Mesothelial cell of epicardium (in vitro differentiated cells): ENCODE measurements around the gene SLAMF9. TPM values are rescaled to one million over a fixed set of nuclear protein-coding genes. Genes with fewer than 3 reads are reported as not detected.

Source experiments
- DNase-seq, 2 experiments: peaks; one replicate each; pipeline ENCODE4 v3.0.0; 2021; ENCODE audit warnings: low spot score in 2 of 2; ENCODE audit not compliant: unreplicated experiment in 2 of 2
- H3K27ac Mint-ChIP-seq: 2 replicates; pipeline ENCODE4 v1.8.0; 2021; ENCODE audit warnings: mixed read lengths
- H3K27me3 Mint-ChIP-seq: 2 replicates; pipeline ENCODE4 v1.8.0; 2021; ENCODE audit warnings: low read depth, mixed read lengths
- H3K36me3 Mint-ChIP-seq: 2 replicates; pipeline ENCODE4 v1.8.0; 2021; ENCODE audit warnings: mixed read lengths
- H3K4me1 Mint-ChIP-seq: 2 replicates; pipeline ENCODE4 v1.8.0; 2021; ENCODE audit warnings: mixed read lengths
- H3K4me3 Mint-ChIP-seq: 2 replicates; pipeline ENCODE4 v1.8.0; 2021; ENCODE audit warnings: mild to moderate bottlenecking, moderate library complexity, mixed read lengths
- H3K9me3 Mint-ChIP-seq: 2 replicates; pipeline ENCODE4 v1.8.0; 2021; ENCODE audit warnings: mixed read lengths
- total RNA-seq: library from RNA; stranded (reverse); gene quantifications from 3 replicates; pipeline ENCODE4 v1.2.1, GENCODE V29; 2021
- TF ChIP-seq, protein P1 (sequence below): fragments of 200-600 bp; sonication (generic); IDR thresholded peaks from one replicate; pipeline ENCODE4 v1.5.0; 2021; ENCODE audit warnings: antibody characterized with exemption; ENCODE audit not compliant: unreplicated experiment

The SLAMF9 gene
- total RNA-seq, 1 donor from 2014 or later: not detected

- H3K4me1 Mint-ChIP-seq: peaks cover 13% of the 10 kb centered on the region
- TF ChIP-seq, protein P1, sequence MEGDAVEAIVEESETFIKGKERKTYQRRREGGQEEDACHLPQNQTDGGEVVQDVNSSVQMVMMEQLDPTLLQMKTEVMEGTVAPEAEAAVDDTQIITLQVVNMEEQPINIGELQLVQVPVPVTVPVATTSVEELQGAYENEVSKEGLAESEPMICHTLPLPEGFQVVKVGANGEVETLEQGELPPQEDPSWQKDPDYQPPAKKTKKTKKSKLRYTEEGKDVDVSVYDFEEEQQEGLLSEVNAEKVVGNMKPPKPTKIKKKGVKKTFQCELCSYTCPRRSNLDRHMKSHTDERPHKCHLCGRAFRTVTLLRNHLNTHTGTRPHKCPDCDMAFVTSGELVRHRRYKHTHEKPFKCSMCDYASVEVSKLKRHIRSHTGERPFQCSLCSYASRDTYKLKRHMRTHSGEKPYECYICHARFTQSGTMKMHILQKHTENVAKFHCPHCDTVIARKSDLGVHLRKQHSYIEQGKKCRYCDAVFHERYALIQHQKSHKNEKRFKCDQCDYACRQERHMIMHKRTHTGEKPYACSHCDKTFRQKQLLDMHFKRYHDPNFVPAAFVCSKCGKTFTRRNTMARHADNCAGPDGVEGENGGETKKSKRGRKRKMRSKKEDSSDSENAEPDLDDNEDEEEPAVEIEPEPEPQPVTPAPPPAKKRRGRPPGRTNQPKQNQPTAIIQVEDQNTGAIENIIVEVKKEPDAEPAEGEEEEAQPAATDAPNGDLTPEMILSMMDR: no peak
- no peaks in the 10 kb centered on the region for H3K9me3 Mint-ChIP-seq
- H3K4me3 Mint-ChIP-seq: no peak overlapping the region
- no peak for DNase-seq
- H3K36me3 Mint-ChIP-seq: peaks cover 28% of the 10 kb centered on the region
- no peak overlapping the region for H3K27ac Mint-ChIP-seq
- H3K27me3 Mint-ChIP-seq: no peaks in the 10 kb centered on the region
Observed at GRCh38 chr1:159930634-159931033, 23.4 kb downstream of the SLAMF9 start.

DNA sequence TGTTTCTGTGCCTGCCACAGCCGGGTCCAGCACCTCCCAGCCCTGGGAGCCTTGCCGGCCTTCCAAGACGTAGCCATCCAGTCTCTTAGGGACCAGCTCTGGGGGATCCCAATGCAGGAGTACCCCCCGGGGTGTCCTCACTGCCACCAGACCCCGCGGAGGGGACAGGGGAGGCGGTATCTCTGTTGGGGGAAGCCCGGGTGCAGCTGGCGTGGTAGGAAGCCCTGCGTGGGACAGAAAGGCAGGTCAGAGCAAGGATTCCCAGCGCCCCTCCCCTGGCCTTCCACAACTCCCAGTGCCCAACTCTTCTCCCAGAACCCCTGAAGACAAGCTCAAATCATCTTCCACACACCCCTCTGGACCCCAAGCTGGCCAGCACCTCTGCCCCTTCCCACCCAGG lies 23.8 kb downstream of the SLAMF9 start:
- DNase-seq: no peak
- H3K4me1 Mint-ChIP-seq: peaks cover 17% of the 10 kb centered on the region
- no peak overlapping the region for H3K4me3 Mint-ChIP-seq
- H3K27me3 Mint-ChIP-seq: no peaks in the 10 kb centered on the region
- H3K36me3 Mint-ChIP-seq: peaks cover 24% of the 10 kb centered on the region
- H3K27ac Mint-ChIP-seq: no peak overlapping the region
- TF ChIP-seq, protein P1: no peak
- no peaks in the 10 kb centered on the region for H3K9me3 Mint-ChIP-seq

- Mint-ChIP-seq H3K27ac (no peak overlapping the region), H3K9me3 (no peaks in the 10 kb centered on the region)
- DNase-seq: no peak
Observed at GRCh38 chr1:159929155-159930051, 24.6 kb downstream of the SLAMF9 start.

GRCh38 chr1:159928491-159929050 lies 25.5 kb downstream of the SLAMF9 start:
- no peaks in the 10 kb centered on the region for H3K9me3 Mint-ChIP-seq
- H3K27me3 Mint-ChIP-seq: no peaks in the 10 kb centered on the region
- TF ChIP-seq, protein P1: no peak
- DNase-seq: no peak
- peaks cover 29% of the 10 kb centered on the region for H3K4me1 Mint-ChIP-seq
- H3K36me3 Mint-ChIP-seq: peaks cover 15% of the 10 kb centered on the region
- H3K27ac Mint-ChIP-seq: no peak overlapping the region
- H3K4me3 Mint-ChIP-seq: no peak overlapping the region

More at GRCh38 chr1:159929155-159930051, 24.6 kb downstream of the SLAMF9 start:
- H3K27me3 Mint-ChIP-seq: no peaks in the 10 kb centered on the region
- peaks cover 20% of the 10 kb centered on the region for H3K36me3 Mint-ChIP-seq
- TF ChIP-seq, protein P1: no peak
- H3K4me1 Mint-ChIP-seq: peaks cover 22% of the 10 kb centered on the region
- H3K4me3 Mint-ChIP-seq: no peak overlapping the region

- no peaks in the 10 kb centered on the region for H3K9me3 Mint-ChIP-seq
Observed at GRCh38 chr1:159927849-159928431, 26.1 kb downstream of the SLAMF9 start.

More at GRCh38 chr1:159927849-159928431, 26.1 kb downstream of the SLAMF9 start:
- peaks cover 33% of the 10 kb centered on the region for H3K4me1 Mint-ChIP-seq
- TF ChIP-seq, protein P1: no peak
- H3K27me3 Mint-ChIP-seq: no peaks in the 10 kb centered on the region
- H3K27ac Mint-ChIP-seq: no peak overlapping the region
- H3K4me3 Mint-ChIP-seq: no peak overlapping the region
- H3K36me3 Mint-ChIP-seq: peaks cover 13% of the 10 kb centered on the region
- DNase-seq: no peak
